Measurements from ENCODE around the gene TMEM14B. TPM values are rescaled to one million over a fixed set of nuclear protein-coding genes. Genes with fewer than 3 reads are reported as not detected.

Gene TMEM14B
- total and polyA plus RNA-seq, 2 experiments from 2014 or later: 75.9 to 158 TPM

DNA sequence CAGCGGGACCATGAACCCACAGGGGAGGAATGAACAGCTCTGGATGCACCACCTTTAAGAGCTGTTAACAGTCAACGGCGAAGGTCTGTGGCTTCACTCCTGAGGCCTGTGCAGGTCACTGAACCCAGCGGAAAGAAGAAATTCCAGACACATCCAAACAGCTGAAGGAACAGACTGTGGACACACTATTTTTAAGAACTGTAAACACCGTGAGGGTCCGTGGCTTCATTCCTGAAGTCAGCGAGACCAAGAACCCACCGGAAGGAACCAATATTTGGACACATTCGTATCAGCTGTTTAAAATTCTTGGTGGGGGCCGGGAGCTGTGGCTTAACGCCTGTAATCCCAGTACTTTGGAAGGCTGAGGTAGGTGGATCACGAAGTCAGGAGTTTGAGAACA is 5.4 kb upstream of the TMEM14B start:
- H3K27me3 ChIP-seq (replicated peaks; ENCODE audit: insufficient read depth): no peaks in the 10 kb centered on the region
- H3K4me2 ChIP-seq (ENCODE audit: unreplicated experiment): no peak overlapping the region
- no peak for DNase-seq
- H3K4me3 ChIP-seq: no peak overlapping the region
- H3F3A ChIP-seq (ENCODE audit: insufficient read depth): peaks cover 13% of the 10 kb centered on the region; the same call in 1 of the 2 replicates
- TF ChIP-seq EZH2phosphoT487 (IDR thresholded peaks at IDR 0.05; ENCODE audit: insufficient read depth, low read depth) (no peak), EZH2 (IDR thresholded peaks at IDR 0.05; ENCODE audit: insufficient read depth, poor library complexity, severe bottlenecking) (no peak)
- WGBS, 2 experiments (ENCODE audit: low coverage in 1 of 2, low lambda C conversion rate in 2 of 2, missing lambda C conversion rate in 2 of 2): 94 to 95% methylated on average over 12 of the region's 12 CpGs
- peaks cover 16% of the 10 kb centered on the region for H3K79me2 ChIP-seq (ENCODE audit: insufficient read depth)
- no peak overlapping the region for H3K27ac ChIP-seq
- no peaks in the 10 kb centered on the region for H3K9me2 ChIP-seq (ENCODE audit: insufficient read depth)
- in situ Hi-C loops (cut with MboI): no loop called here
- H3K9ac ChIP-seq: no peak overlapping the region
- H3K4me1 ChIP-seq (ENCODE audit: insufficient read depth): no peaks in the 10 kb centered on the region
- H2AFZ ChIP-seq: no peak overlapping the region
- no peaks in the 10 kb centered on the region for H3K36me3 ChIP-seq (ENCODE audit: low read depth)
- H4K20me1 ChIP-seq (ENCODE audit: insufficient read depth): no peaks in the 10 kb centered on the region
- no peaks in the 10 kb centered on the region for H3K9me3 ChIP-seq (ENCODE audit: low read depth)

DNA sequence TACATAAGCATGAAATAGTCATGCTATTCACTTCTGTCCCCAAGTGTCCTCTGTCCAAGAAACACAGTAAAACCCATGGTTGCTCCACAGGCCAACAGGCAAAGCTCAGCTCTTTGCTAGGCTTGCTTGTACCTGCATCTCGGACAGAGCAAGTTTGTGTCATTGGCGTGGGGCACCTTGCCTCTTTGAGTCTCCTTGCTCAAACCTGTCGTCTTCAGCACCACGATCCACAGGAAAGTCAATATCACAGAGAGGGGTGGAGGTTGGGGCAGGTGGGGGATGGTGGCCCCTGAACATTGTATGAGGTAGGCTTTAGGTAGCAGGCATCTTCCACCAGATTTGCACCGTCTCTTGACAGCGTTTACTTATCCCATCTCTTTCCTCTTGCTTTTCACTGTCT is 4.1 kb upstream of the TMEM14B start:
- no peak for DNase-seq
- Histone ChIP-seq H4K20me1 (ENCODE audit: insufficient read depth) (no peaks in the 10 kb centered on the region), H3K4me2 (ENCODE audit: unreplicated experiment) (no peak overlapping the region), H3F3A (ENCODE audit: insufficient read depth) (peaks cover 13% of the 10 kb centered on the region; the same call in 1 of the 2 replicates), H3K9me2 (ENCODE audit: insufficient read depth) (no peaks in the 10 kb centered on the region), H3K27ac (no peak overlapping the region), H3K36me3 (ENCODE audit: low read depth) (no peaks in the 10 kb centered on the region), H3K9ac (no peak overlapping the region), H3K27me3 (replicated peaks; ENCODE audit: insufficient read depth) (no peaks in the 10 kb centered on the region), H3K4me3 (no peak overlapping the region), H3K4me1 (ENCODE audit: insufficient read depth) (peaks cover 3% of the 10 kb centered on the region; the same call in 1 of the 2 replicates), H3K79me2 (ENCODE audit: insufficient read depth) (peaks cover 12% of the 10 kb centered on the region), H2AFZ (no peak overlapping the region), H3K9me3 (ENCODE audit: low read depth) (no peaks in the 10 kb centered on the region)
- TF ChIP-seq EZH2 (IDR thresholded peaks at IDR 0.05; ENCODE audit: insufficient read depth, poor library complexity, severe bottlenecking): no peak
- no peak for TF ChIP-seq EZH2phosphoT487 (IDR thresholded peaks at IDR 0.05; ENCODE audit: insufficient read depth, low read depth)
- in situ Hi-C loops (cut with MboI): no loop called here
- 75 to 82% methylated on average over 6 of the region's 6 CpGs for WGBS, 2 experiments (ENCODE audit: low coverage in 1 of 2, low lambda C conversion rate in 2 of 2, missing lambda C conversion rate in 2 of 2)

DNA sequence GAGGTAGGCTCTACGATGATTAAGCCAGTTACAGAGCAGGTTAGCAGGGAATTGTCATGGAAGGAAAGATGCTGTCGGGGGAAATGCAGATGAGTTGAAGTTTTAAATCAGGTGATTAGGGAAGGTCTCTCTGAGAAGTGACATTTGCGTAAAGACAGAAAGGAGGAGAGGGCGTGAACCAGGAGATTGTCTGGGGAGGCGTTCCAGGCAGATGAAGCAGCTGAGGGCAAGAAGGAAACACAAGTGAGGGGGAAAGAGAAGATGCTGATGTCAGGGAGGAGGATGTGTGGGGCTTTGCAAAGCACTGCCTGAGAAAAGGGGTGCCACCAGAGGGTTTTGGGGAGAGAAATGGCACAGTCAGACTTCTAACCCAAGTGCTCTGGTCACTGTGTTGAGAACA is 2.5 kb upstream of the TMEM14B start:
- no peak overlapping the region for H2AFZ ChIP-seq
- H3K36me3 ChIP-seq (ENCODE audit: low read depth): no peaks in the 10 kb centered on the region
- DNase-seq: no peak
- no peaks in the 10 kb centered on the region for H3K9me3 ChIP-seq (ENCODE audit: low read depth)
- H3K27me3 ChIP-seq (replicated peaks; ENCODE audit: insufficient read depth): no peaks in the 10 kb centered on the region
- H3K4me3 ChIP-seq: no peak overlapping the region
- no peaks in the 10 kb centered on the region; the same call in 1 of the 2 replicates for H4K20me1 ChIP-seq (ENCODE audit: insufficient read depth)
- H3K79me2 ChIP-seq (ENCODE audit: insufficient read depth): peaks cover 24% of the 10 kb centered on the region
- no peaks in the 10 kb centered on the region for H3K9me2 ChIP-seq (ENCODE audit: insufficient read depth)
- H3K4me1 ChIP-seq (ENCODE audit: insufficient read depth): peaks cover 14% of the 10 kb centered on the region; the same call in 1 of the 2 replicates
- H3K27ac ChIP-seq: no peak overlapping the region
- H3K9ac ChIP-seq: no peak overlapping the region
- in situ Hi-C loops (cut with MboI): no loop called here
- peaks cover 13% of the 10 kb centered on the region; the same call in 1 of the 2 replicates for H3F3A ChIP-seq (ENCODE audit: insufficient read depth)
- WGBS, 2 experiments (ENCODE audit: low coverage in 1 of 2, low lambda C conversion rate in 2 of 2, missing lambda C conversion rate in 2 of 2): 87 to 90% methylated on average over 5 of the region's 5 CpGs
- no peak overlapping the region for H3K4me2 ChIP-seq (ENCODE audit: unreplicated experiment)
- no peak for TF ChIP-seq EZH2 (IDR thresholded peaks at IDR 0.05; ENCODE audit: insufficient read depth, poor library complexity, severe bottlenecking)
- TF ChIP-seq EZH2phosphoT487 (IDR thresholded peaks at IDR 0.05; ENCODE audit: insufficient read depth, low read depth): no peak

DNA sequence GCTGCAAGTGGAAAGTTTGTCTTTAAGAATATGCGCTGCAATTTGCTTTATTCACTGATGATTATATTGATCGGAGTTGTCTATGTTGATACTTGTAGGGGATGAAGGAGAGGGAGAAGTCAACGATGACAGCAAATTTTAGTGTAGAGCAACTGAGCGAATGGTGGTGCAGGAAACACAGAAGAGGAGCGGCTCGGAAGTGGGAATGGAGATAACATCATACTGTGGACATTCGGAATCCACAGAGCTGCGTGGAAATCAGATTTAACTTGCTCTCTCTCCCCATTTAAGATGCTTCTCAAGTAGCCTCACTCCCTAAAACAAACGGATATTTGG is 722 bp upstream of the TMEM14B start:
- Histone ChIP-seq H3F3A (ENCODE audit: insufficient read depth) (peaks cover 13% of the 10 kb centered on the region; the same call in 1 of the 2 replicates), H3K79me2 (ENCODE audit: insufficient read depth) (peaks cover 42% of the 10 kb centered on the region), H4K20me1 (ENCODE audit: insufficient read depth) (no peaks in the 10 kb centered on the region; the same call in 1 of the 2 replicates), H2AFZ (peak overlapping the region; percentile 94), H3K36me3 (ENCODE audit: low read depth) (no peaks in the 10 kb centered on the region), H3K9me2 (ENCODE audit: insufficient read depth) (no peaks in the 10 kb centered on the region), H3K4me3 (peak overlapping the region; percentile 88), H3K27ac (peak overlapping the region; percentile 52; the same call in 1 of the 2 replicates), H3K4me1 (ENCODE audit: insufficient read depth) (peaks cover 14% of the 10 kb centered on the region; the same call in 1 of the 2 replicates), H3K9ac (peak overlapping the region; percentile 92; the same call in 1 of the 2 replicates), H3K27me3 (replicated peaks; ENCODE audit: insufficient read depth) (no peaks in the 10 kb centered on the region), H3K4me2 (ENCODE audit: unreplicated experiment) (peak overlapping the region; percentile 90), H3K9me3 (ENCODE audit: low read depth) (no peaks in the 10 kb centered on the region)
- in situ Hi-C loops (cut with MboI): no loop called here
- 70 to 72% methylated on average over 9 of the region's 9 CpGs for WGBS, 2 experiments (ENCODE audit: low coverage in 1 of 2, low lambda C conversion rate in 2 of 2, missing lambda C conversion rate in 2 of 2)
- DNase-seq: no peak
- no peak for TF ChIP-seq EZH2 (IDR thresholded peaks at IDR 0.05; ENCODE audit: insufficient read depth, poor library complexity, severe bottlenecking)
- TF ChIP-seq EZH2phosphoT487 (IDR thresholded peaks at IDR 0.05; ENCODE audit: insufficient read depth, low read depth): no peak
